Endothelial cell (in vitro differentiated cells): ENCODE data around the gene MYO18B. TPM values are rescaled to one million over a fixed set of nuclear protein-coding genes. Genes with fewer than 3 reads are reported as not detected.

Experiments used
- DNase-seq: peaks from one replicate; pipeline ENCODE4 v3.0.0; 2021; ENCODE audit warnings: low spot score
- H3K27ac Mint-ChIP-seq: one replicate; pipeline ENCODE4 v1.8.0; 2021; ENCODE audit warnings: mixed read lengths, inconsistent platforms; ENCODE audit not compliant: unreplicated experiment
- H3K27me3 Mint-ChIP-seq: one replicate; pipeline ENCODE4 v1.8.0; 2021; ENCODE audit warnings: mild to moderate bottlenecking, moderate library complexity, mixed read lengths, inconsistent platforms; ENCODE audit not compliant: unreplicated experiment
- H3K36me3 Mint-ChIP-seq: one replicate; pipeline ENCODE4 v1.8.0; 2021; ENCODE audit warnings: mild to moderate bottlenecking, low read depth, mixed read lengths, inconsistent platforms; ENCODE audit not compliant: unreplicated experiment
- H3K4me1 Mint-ChIP-seq: one replicate; pipeline ENCODE4 v1.8.0; 2021; ENCODE audit warnings: mild to moderate bottlenecking, mixed read lengths, inconsistent platforms; ENCODE audit not compliant: unreplicated experiment
- H3K4me3 Mint-ChIP-seq: one replicate; pipeline ENCODE4 v1.8.0; 2021; ENCODE audit warnings: mild to moderate bottlenecking, mixed read lengths, inconsistent platforms; ENCODE audit not compliant: unreplicated experiment
- H3K9me3 Mint-ChIP-seq: one replicate; pipeline ENCODE4 v1.8.0; 2021; ENCODE audit warnings: mixed read lengths, inconsistent platforms; ENCODE audit not compliant: unreplicated experiment
- CTCF ChIP-seq: fragments of 200-600 bp; sonication (generic); IDR thresholded peaks from one replicate; pipeline ENCODE4 v1.5.0; 2021; ENCODE audit warnings: antibody characterized with exemption; ENCODE audit not compliant: unreplicated experiment
- total RNA-seq: library from RNA; stranded (reverse); fragmentation: NEBNext Ultra II Directional; extraction: Animal tissue kit (Norgen Biotek cat#: 25700); gene quantifications from one replicate; pipeline ENCODE4 v1.2.1, GENCODE V29; 2021; ENCODE audit not compliant: unreplicated experiment

Gene MYO18B
- total RNA-seq, 1 donor from 2014 or later: not detected

- Mint-ChIP-seq H3K9me3 (no peaks in the 10 kb centered on the region), H3K36me3 (no peaks in the 10 kb centered on the region), H3K27me3 (no peaks in the 10 kb centered on the region), H3K27ac (no peak overlapping the region), H3K4me3 (no peak overlapping the region), H3K4me1 (no peaks in the 10 kb centered on the region)
- no peak for TF ChIP-seq CTCF
- no peak for DNase-seq
Measured at GRCh38 chr22:25896098-25896497, 154.1 kb downstream of the MYO18B start.

- Mint-ChIP-seq H3K36me3 (no peaks in the 10 kb centered on the region), H3K27me3 (no peaks in the 10 kb centered on the region), H3K27ac (no peak overlapping the region), H3K4me3 (no peak overlapping the region), H3K4me1 (no peaks in the 10 kb centered on the region), H3K9me3 (no peaks in the 10 kb centered on the region)
- TF ChIP-seq CTCF: no peak
- DNase-seq: no peak
Measured at GRCh38 chr22:25896592-25896991, 154.6 kb downstream of the MYO18B start.

GRCh38 chr22:25898707-25899365 lies 156.8 kb downstream of the MYO18B start:
- TF ChIP-seq CTCF: peak; percentile 64
- no peaks in the 10 kb centered on the region for H3K36me3 Mint-ChIP-seq
- H3K9me3 Mint-ChIP-seq: no peaks in the 10 kb centered on the region
- no peak overlapping the region for H3K27ac Mint-ChIP-seq
- no peaks in the 10 kb centered on the region for H3K27me3 Mint-ChIP-seq
- H3K4me1 Mint-ChIP-seq: no peaks in the 10 kb centered on the region
- DNase-seq: peak; percentile 33
- no peak overlapping the region for H3K4me3 Mint-ChIP-seq

- no peak for DNase-seq
- Mint-ChIP-seq H3K27me3 (no peaks in the 10 kb centered on the region), H3K4me3 (no peak overlapping the region), H3K36me3 (no peaks in the 10 kb centered on the region), H3K27ac (no peak overlapping the region), H3K4me1 (no peaks in the 10 kb centered on the region), H3K9me3 (no peaks in the 10 kb centered on the region)
- no peak for TF ChIP-seq CTCF
Measured at GRCh38 chr22:25899566-25899965, 157.6 kb downstream of the MYO18B start.

- TF ChIP-seq CTCF: no peak
- H3K4me3 Mint-ChIP-seq: no peak overlapping the region
- H3K9me3 Mint-ChIP-seq: no peaks in the 10 kb centered on the region
- no peak overlapping the region for H3K27ac Mint-ChIP-seq
- no peaks in the 10 kb centered on the region for H3K36me3 Mint-ChIP-seq
- H3K27me3 Mint-ChIP-seq: peaks cover under 1% of the 10 kb centered on the region
- no peak for DNase-seq
- no peaks in the 10 kb centered on the region for H3K4me1 Mint-ChIP-seq
Measured at GRCh38 chr22:25900390-25900789, 158.4 kb downstream of the MYO18B start.
